Measurements from ENCODE around the gene GSTT2.
"Not testable (repeated sequence)": the region's sequence is repeated elsewhere in the genome, so short reads cannot be mapped to it uniquely, and the experiment has no call there.

The GSTT2 gene

GRCh38 chr22:23997092-23997491 lies 17.2 kb downstream of the GSTT2 start:
- H3K4me3 Mint-ChIP-seq = no peak overlapping the region
- H3K4me1 Mint-ChIP-seq = peaks cover 6% of the 10 kb centered on the region
- no peak for ATAC-seq
- H3K9me3 Mint-ChIP-seq = no peaks in the 10 kb centered on the region
- H3K27me3 Mint-ChIP-seq = peaks cover 9% of the 10 kb centered on the region
- H3K27ac Mint-ChIP-seq = no peak overlapping the region
- H3K36me3 Mint-ChIP-seq = no peaks in the 10 kb centered on the region

- H3K4me1 Mint-ChIP-seq, H3K4me3 Mint-ChIP-seq, H3K27ac Mint-ChIP-seq, ATAC-seq, H3K36me3 Mint-ChIP-seq, H3K9me3 Mint-ChIP-seq: not testable (repeated sequence)
- H3K27me3 Mint-ChIP-seq = peaks cover 20% of the 10 kb centered on the region
These were observed 19.8 kb downstream of the GSTT2 start for GRCh38 chr22:23999779-24000178.

- Mint-ChIP-seq H3K9me3 (no peaks in the 10 kb centered on the region), H3K27me3 (peaks cover 20% of the 10 kb centered on the region), H3K36me3 (no peaks in the 10 kb centered on the region), H3K4me1 (peaks cover 2% of the 10 kb centered on the region), H3K27ac (no peak overlapping the region), H3K4me3 (no peak overlapping the region)
- no peak for ATAC-seq
These were observed 21.4 kb downstream of the GSTT2 start for GRCh38 chr22:24001314-24001713.

- Mint-ChIP-seq H3K9me3 (no peaks in the 10 kb centered on the region), H3K4me3 (no peak overlapping the region), H3K27me3 (peaks cover 20% of the 10 kb centered on the region), H3K36me3 (no peaks in the 10 kb centered on the region), H3K4me1 (no peaks in the 10 kb centered on the region), H3K27ac (no peak overlapping the region)
- no peak for ATAC-seq
These were observed 22.3 kb downstream of the GSTT2 start for GRCh38 chr22:24002272-24002671.

GRCh38 chr22:24002851-24003250 lies 22.9 kb downstream of the GSTT2 start:
- Mint-ChIP-seq H3K4me1 (no peaks in the 10 kb centered on the region), H3K27me3 (peaks cover 20% of the 10 kb centered on the region), H3K36me3 (no peaks in the 10 kb centered on the region), H3K4me3 (no peak overlapping the region), H3K27ac (no peak overlapping the region), H3K9me3 (no peaks in the 10 kb centered on the region)
- ATAC-seq = no peak

GRCh38 chr22:24003887-24004286 lies 24.0 kb downstream of the GSTT2 start:
- no peak overlapping the region for H3K4me3 Mint-ChIP-seq
- H3K9me3 Mint-ChIP-seq = no peaks in the 10 kb centered on the region
- no peaks in the 10 kb centered on the region for H3K4me1 Mint-ChIP-seq
- peaks cover 20% of the 10 kb centered on the region for H3K27me3 Mint-ChIP-seq
- no peak for ATAC-seq
- H3K36me3 Mint-ChIP-seq = no peaks in the 10 kb centered on the region
- H3K27ac Mint-ChIP-seq = no peak overlapping the region

- no peaks in the 10 kb centered on the region for H3K36me3 Mint-ChIP-seq
- no peak within 1 kb of the TSS for H3K27ac Mint-ChIP-seq
- no peak within 1 kb of the TSS for H3K4me3 Mint-ChIP-seq
- peaks cover 20% of the 10 kb centered on the region for H3K27me3 Mint-ChIP-seq
- ATAC-seq = no peak
- no peaks in the 10 kb centered on the region for H3K4me1 Mint-ChIP-seq
- no peaks in the 10 kb centered on the region for H3K9me3 Mint-ChIP-seq
These were observed 25.3 kb downstream of the GSTT2 start, which contains the start of gene GSTT4 for GRCh38 chr22:24005201-24005600. Gene GSTT4, minus strand, starts transcription at chr22:24005453. Its CDS starts 97 bp downstream, at chr22:24005356.

GRCh38 chr22:24006207-24006913 lies 26.4 kb downstream of the GSTT2 start:
- Mint-ChIP-seq H3K36me3 (no peaks in the 10 kb centered on the region), H3K4me1 (no peaks in the 10 kb centered on the region), H3K27ac (no peak overlapping the region), H3K9me3 (no peaks in the 10 kb centered on the region), H3K27me3 (peaks cover 18% of the 10 kb centered on the region), H3K4me3 (no peak overlapping the region)
- ATAC-seq = no peak

- H3K27me3 Mint-ChIP-seq = peaks cover 13% of the 10 kb centered on the region
- ATAC-seq = no peak
- H3K4me1 Mint-ChIP-seq = no peaks in the 10 kb centered on the region
- H3K4me3 Mint-ChIP-seq = no peak overlapping the region
- H3K36me3 Mint-ChIP-seq = no peaks in the 10 kb centered on the region
- no peaks in the 10 kb centered on the region for H3K9me3 Mint-ChIP-seq
- no peak overlapping the region for H3K27ac Mint-ChIP-seq
These were observed 26.9 kb downstream of the GSTT2 start for GRCh38 chr22:24006914-24007214.

GRCh38 chr22:24007253-24008021 lies 27.5 kb downstream of the GSTT2 start:
- Mint-ChIP-seq H3K4me3 (no peak overlapping the region), H3K27ac (no peak overlapping the region), H3K9me3 (no peaks in the 10 kb centered on the region), H3K4me1 (no peaks in the 10 kb centered on the region), H3K36me3 (no peaks in the 10 kb centered on the region), H3K27me3 (peaks cover 7% of the 10 kb centered on the region)
- ATAC-seq = no peak

GRCh38 chr22:24008022-24008283 lies 28.0 kb downstream of the GSTT2 start:
- ATAC-seq = no peak
- Mint-ChIP-seq H3K4me3 (no peak overlapping the region), H3K9me3 (no peaks in the 10 kb centered on the region), H3K27ac (no peak overlapping the region), H3K27me3 (peaks cover 6% of the 10 kb centered on the region), H3K4me1 (no peaks in the 10 kb centered on the region), H3K36me3 (no peaks in the 10 kb centered on the region)

- H3K36me3 Mint-ChIP-seq = no peaks in the 10 kb centered on the region
- peaks cover 5% of the 10 kb centered on the region for H3K4me1 Mint-ChIP-seq
- no peak for ATAC-seq
- no peak overlapping the region for H3K4me3 Mint-ChIP-seq
- no peak overlapping the region for H3K27ac Mint-ChIP-seq
- peaks cover under 1% of the 10 kb centered on the region for H3K27me3 Mint-ChIP-seq
- no peaks in the 10 kb centered on the region for H3K9me3 Mint-ChIP-seq
These were observed 28.7 kb downstream of the GSTT2 start for GRCh38 chr22:24008381-24009226.

- no peak overlapping the region for H3K27ac Mint-ChIP-seq
- H3K9me3 Mint-ChIP-seq = no peaks in the 10 kb centered on the region
- no peak for ATAC-seq
These were observed 29.5 kb downstream of the GSTT2 start for GRCh38 chr22:24009227-24010017.

GRCh38 chr22:24010018-24010391 lies 30.1 kb downstream of the GSTT2 start:
- peaks cover 16% of the 10 kb centered on the region for H3K4me1 Mint-ChIP-seq
- no peaks in the 10 kb centered on the region for H3K36me3 Mint-ChIP-seq
- H3K4me3 Mint-ChIP-seq = no peak overlapping the region
- ATAC-seq = no peak
- peak overlapping the region; percentile 83 for H3K27ac Mint-ChIP-seq
- H3K27me3 Mint-ChIP-seq = no peaks in the 10 kb centered on the region
- H3K9me3 Mint-ChIP-seq = no peaks in the 10 kb centered on the region

More at GRCh38 chr22:24009227-24010017, 29.5 kb downstream of the GSTT2 start:
- no peaks in the 10 kb centered on the region for H3K27me3 Mint-ChIP-seq
- H3K4me3 Mint-ChIP-seq = no peak overlapping the region
- no peaks in the 10 kb centered on the region for H3K36me3 Mint-ChIP-seq
- peaks cover 11% of the 10 kb centered on the region for H3K4me1 Mint-ChIP-seq

- Mint-ChIP-seq H3K9me3 (no peaks in the 10 kb centered on the region), H3K27ac (peak overlapping the region; percentile 83), H3K4me3 (peak overlapping the region; percentile 85), H3K36me3 (no peaks in the 10 kb centered on the region), H3K27me3 (no peaks in the 10 kb centered on the region), H3K4me1 (peaks cover 16% of the 10 kb centered on the region)
- ATAC-seq = no peak
These were observed 31.8 kb downstream of the GSTT2 start for GRCh38 chr22:24011735-24012068.
